HG02870 (cell line): ENCODE measurements around the gene PHC1.
A peak's percentile ranks its signal among the peaks of the same experiment; 100 is the strongest.

ENCODE experiments used
- ATAC-seq: cut with Tn5 transposase; IDR thresholded peaks from one replicate; pipeline ENCODE4 v1.9.1; 2021; ENCODE audit warnings: mild to moderate bottlenecking, moderate library complexity; ENCODE audit not compliant: unreplicated experiment

Gene PHC1

DNA sequence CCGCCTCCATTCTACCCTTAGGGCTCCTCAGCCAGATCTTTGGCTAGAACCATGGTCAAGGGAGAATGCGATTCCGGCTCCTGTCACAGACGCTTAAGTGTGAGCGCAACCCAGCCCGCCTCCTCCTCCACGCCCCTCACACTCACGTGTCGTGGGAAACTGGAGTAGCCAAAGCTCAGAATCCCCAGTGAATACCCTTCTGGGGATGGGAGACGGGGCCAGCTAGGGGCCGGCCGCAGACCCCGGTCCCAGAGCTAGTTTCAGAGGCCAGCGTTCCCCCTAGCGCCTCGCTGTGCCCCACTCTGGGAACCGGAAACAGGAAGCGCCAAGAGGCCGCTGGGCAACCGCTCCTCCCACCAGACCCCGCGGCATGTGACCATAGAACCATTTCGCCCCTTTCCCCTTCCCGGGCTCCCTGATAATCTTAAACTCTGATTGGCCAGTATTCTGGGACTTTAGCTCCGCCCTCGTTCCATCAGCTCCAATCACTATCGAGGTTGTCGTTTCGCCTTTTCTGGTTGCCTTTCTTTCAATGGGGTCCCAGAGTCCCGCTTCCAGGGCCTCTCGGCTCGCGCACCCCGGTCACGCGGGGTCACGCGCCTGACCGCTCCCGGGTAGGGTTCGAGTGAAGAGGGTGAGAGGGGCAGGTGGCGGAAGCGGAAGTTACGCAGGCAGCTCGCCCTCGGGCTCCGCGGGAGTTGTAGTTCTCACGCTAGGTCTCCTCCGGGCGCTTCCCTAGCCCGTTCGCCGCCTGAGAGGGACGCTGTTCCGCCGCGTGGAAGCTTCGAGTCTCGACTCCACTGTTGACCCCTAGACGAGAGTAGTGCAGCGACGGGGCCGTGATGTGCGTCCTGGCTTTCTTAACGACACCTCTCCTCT, 35.3 kb downstream of the PHC1 start, which contains the start of gene M6PR:
TSS of gene M6PR (minus strand) at position 304 of the 879 bp plus-strand sequence. CDS start 3,241 bp downstream, outside the sequence.
- ATAC-seq: peak; percentile 80

DNA sequence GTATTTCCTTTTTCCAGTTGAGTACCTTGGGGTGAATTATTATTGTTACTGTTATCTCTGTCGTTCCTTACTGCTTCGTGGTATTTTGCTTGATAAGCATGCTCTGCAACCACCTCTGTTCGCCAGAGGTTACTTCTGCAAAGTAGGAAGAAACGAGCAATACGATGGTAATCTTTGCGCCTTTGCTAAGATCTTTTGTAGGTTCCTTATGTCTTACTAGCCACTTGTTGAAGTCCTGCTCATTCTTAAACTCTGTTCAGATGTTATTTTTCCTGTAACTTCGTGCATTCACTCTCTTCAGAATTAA, 35.9 kb downstream of the PHC1 start:
- no peak for ATAC-seq

GRCh38 chr12:8950702-8951478, 36.6 kb downstream of the PHC1 start:
- ATAC-seq: no peak

DNA sequence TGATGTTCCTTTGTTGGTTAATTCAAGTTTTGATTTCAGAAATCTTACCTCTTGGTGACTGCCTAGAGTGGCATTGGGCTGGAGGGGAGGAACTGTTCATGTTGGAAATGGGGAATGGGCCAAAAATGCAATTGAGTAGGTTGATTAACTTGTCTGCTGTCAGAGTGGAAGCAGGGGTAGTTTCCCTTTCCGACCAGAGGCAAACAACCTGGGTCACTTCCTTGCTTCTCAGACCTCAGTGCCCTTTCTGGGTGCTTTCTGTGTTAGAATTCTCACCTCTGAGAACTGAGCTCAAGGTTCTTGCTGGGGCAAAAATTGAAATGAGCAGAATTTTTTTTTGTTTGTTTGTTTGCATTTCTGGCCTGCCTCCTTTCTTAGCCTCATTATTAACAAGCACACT, 37.4 kb downstream of the PHC1 start:
- no peak for ATAC-seq

DNA sequence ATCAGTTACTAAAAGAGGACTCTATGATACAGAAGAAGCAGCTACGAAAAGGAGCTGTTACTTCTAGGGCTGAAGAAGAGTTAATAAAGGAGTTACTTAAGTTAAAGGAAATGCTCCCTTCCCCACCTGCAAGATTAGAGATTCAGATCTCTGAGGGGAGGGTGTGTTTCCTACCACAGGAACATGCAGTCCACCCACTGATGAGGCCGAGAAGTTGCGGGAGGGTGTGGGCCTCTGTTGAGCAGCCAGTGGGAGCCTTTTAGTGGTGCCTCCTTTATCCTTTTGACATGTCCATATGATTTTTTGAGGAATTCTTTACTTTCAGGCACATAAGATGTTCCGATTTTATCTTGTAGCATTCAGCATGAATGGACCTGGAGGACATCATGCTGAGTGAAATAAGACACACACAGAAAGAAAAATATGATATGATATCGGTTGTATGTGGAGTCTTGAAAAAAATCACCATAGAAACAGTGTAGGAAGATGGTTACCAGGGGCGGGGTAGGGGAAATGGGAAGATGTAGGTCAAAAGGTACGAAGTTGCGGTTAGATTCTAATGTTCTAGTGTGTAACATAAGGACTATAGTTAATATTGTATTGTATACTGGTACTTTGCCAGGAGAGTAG, 39.6 kb downstream of the PHC1 start:
- no peak for ATAC-seq

DNA sequence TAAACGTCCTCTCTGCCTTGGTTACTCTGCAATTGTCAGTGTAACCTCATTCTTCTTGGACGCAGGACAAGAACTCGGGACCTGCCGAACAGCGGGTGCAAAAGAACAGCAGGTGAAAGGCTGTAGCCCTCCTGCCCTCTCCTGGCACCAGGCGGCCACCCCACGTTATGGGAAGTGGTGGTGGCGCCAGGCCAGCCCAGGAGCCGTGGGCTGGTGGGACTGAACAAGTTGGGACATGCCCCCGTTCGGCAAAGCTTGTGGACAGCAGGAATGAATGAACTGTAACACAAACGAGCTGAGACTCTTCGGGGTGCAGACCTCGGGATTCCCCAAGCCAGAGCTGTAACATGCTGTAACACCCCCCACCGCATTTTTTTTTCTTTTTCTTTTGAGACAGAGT, 41.8 kb downstream of the PHC1 start:
- ATAC-seq: no peak

- no peak for ATAC-seq
Observed at GRCh38 chr12:8956772-8957171, 42.5 kb downstream of the PHC1 start.

- ATAC-seq: no peak
Observed at GRCh38 chr12:8957561-8957960, 43.3 kb downstream of the PHC1 start.

DNA sequence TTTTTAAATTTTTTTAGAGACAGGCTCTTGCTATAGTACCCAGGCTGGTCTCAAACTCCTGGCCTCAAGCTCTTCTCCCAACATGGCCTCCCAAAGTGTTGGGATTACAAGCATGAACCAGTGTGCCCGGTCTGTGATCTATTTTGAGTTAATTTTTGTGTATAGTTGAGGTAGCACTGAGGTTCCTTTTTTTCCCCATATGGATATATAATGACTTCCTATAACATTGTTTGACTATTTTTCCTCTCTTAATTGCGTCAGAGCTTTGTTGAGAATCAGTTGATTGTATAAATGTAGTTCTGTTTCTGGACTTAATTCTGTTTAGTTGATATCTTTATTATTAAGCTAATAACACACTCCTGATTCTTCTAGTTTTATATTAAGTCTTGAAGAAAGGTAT, 43.8 kb downstream of the PHC1 start:
- ATAC-seq: no peak

DNA sequence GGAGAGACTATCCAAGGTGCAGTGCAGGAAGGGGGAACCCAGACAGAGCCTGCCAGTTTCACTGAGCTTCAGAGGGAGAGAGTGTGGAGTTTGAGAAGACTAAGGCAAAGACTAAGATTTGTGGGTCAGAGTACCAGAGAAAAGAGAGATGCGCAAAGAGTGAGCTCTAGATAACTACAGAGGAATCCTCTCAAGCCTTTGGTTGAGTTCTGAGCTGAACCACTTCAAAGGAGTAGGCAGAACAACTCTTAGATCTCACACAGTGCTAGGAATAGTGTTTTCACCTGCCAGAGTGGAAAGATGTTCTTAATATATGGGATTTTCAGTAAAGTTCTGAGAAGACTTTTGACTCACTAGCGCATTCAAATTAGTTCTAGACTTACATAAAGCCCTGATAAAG, 45.9 kb downstream of the PHC1 start:
- no peak for ATAC-seq

DNA sequence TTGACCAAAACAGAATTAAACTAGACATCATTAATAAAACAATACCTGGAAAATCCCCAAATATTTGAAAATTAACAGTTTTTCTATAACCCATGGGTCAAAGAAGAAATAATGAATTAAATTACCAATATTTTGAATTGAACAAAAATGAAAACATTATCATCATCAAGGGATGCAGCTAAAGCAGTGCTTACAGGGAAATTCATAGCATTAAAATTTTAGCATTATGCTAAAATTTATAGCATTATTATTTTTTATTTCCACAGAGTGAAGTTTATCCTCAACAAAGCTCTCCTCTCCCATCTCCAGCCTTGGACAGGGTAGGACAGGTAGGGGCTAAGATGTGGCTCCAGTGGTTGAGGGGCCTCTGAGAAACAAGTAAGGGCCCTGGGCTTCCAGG, 54.5 kb downstream of the PHC1 start:
- no peak for ATAC-seq

DNA sequence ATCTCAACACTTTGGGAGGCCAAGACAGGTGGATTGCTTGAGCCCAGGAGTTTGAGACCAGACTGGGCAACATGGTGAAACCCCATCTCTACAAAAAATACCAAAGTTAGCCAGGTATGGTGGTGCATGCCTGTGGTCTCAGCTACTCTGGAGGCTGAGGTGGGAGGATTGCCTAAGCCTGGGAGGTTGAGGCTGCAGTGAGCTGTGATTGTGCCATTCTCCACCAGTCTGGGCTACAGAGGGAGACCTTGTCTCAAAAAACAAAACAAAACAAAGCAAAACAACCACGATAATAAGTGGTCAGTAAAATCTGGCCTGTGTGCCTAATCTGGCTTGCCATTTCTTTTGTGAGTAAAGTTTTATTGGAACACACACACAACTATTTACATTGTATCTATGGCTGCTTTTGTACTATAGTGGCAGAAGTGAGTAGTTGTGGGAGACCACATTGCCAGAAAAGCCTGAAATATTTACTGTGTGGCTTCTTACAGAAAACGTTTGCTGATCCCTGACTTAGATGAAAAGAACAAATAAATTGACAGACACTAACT, 55.6 kb downstream of the PHC1 start:
- ATAC-seq: no peak

DNA sequence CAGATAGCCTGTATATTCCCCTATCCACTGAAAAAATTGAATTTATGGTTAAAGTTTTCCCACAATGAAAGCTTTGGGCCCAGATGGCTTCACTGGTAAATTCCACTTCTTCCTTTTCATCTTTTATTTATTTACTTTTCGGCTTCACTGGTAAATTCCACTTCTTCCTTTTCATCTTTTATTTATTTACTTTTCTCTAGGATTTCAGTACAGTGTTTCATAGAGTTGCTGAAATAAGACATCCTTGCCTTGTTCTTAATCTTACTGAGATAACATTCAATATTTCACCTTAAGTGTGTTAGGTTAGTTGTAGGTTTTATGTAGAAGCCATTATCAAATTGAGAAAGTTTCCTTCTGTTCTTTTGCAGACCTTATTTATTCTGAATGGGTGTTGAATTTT, 56.1 kb downstream of the PHC1 start:
- ATAC-seq: no peak

GRCh38 chr12:8980137-8980536, 65.8 kb downstream of the PHC1 start:
- ATAC-seq: no peak

GRCh38 chr12:8985213-8985754, 71.0 kb downstream of the PHC1 start:
- no peak for ATAC-seq

- no peak for ATAC-seq
Observed at GRCh38 chr12:8987163-8987562, 72.9 kb downstream of the PHC1 start.

- ATAC-seq: no peak
Observed at GRCh38 chr12:8987685-8988084, 73.4 kb downstream of the PHC1 start.

DNA sequence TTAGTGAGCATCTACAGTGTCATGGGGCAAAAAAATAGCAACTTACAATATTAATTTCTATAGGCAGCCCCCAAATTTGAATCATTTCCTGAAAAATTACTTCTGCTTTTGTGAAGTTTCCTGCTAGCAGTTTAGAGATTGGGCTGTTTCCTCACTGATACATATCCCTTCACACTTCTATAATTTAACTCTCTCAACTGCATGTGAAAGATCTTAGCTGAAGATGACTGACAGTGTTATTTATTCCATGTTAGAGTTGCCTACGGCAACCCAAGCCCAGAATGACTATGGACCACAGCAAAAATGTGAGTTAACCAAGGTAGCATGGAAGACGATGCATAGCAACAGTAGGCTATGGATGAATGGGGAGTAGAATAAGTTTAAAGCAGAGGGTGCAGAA, 75.1 kb downstream of the PHC1 start, which contains the start of gene KLRG1:
TSS of gene KLRG1 (plus strand) at position 134 of the 400 bp plus-strand sequence. CDS start at position 224, 90 bp downstream.
- no peak for ATAC-seq
